H1 (cell line): ENCODE data around the gene CSGALNACT2. TPM values are rescaled to one million over a fixed set of nuclear protein-coding genes. Genes with fewer than 3 reads are reported as not detected.
A peak's percentile ranks its signal among the peaks of the same experiment; 100 is the strongest.

Source experiments
- CTCF ChIA-PET: fragments of 300-600 bp; sonication (Branson Sonifier 250); formaldehyde crosslinking; loops from one replicate; lab custom pipeline; 2021; ENCODE audit not compliant: partially characterized antibody; lab: Charles Lee
- POLR2A ChIA-PET: fragments of 300-600 bp; sonication (Branson Sonifier 250); formaldehyde crosslinking; loops from one replicate; lab custom pipeline; 2021; ENCODE audit warnings: inconsistent platforms; ENCODE audit not compliant: partially characterized antibody; lab: Charles Lee
- DNase-seq, 2 experiments: peaks; one replicate each; pipeline versions ENCODE4 v3.0.0 to v3.0.0-alpha.2; 2010 to 2022; ENCODE audit warnings: low spot score in 2 of 2, low read depth in 1 of 2, mixed read lengths in 1 of 2
- FAIRE-seq: peaks from 2 replicates; lab custom pipeline; 2011; peaks lifted over from hg19 to GRCh38; lab: Jason Lieb, UNC
- H2AFZ ChIP-seq: 2 replicates; pipeline ENCODE4 v1.8.1; 2012; ENCODE audit warnings: low read length, inconsistent platforms
- H2AK5ac ChIP-seq: 2 replicates; pipeline ENCODE4 v1.6.1; 2013; ENCODE audit warnings: low read depth, low read length
- H2BK120ac ChIP-seq: replicated peaks from 2 replicates; pipeline ENCODE3; 2013; ENCODE audit warnings: low read depth, low read length, inconsistent platforms
- H2BK12ac ChIP-seq: 2 replicates; pipeline ENCODE4 v1.6.1; 2013; ENCODE audit warnings: low read depth, low read length
- H2BK15ac ChIP-seq: 2 replicates; pipeline ENCODE4 v1.6.1; 2013; ENCODE audit warnings: low read length
- H2BK20ac ChIP-seq: 2 replicates; pipeline ENCODE4 v1.6.1; 2013; ENCODE audit warnings: low read length
- H2BK5ac ChIP-seq: 2 replicates; pipeline ENCODE4 v1.6.1; 2013; ENCODE audit warnings: low read depth, low read length
- H3K14ac ChIP-seq: 2 replicates; pipeline ENCODE4 v1.6.1; 2013; ENCODE audit warnings: inconsistent platforms; ENCODE audit not compliant: insufficient read length
- H3K18ac ChIP-seq: 2 replicates; pipeline ENCODE4 v1.6.1; 2013; ENCODE audit warnings: low read length; ENCODE audit errors: extremely low read depth
- H3K23ac ChIP-seq: 2 replicates; pipeline ENCODE4 v1.6.1; 2013; ENCODE audit warnings: inconsistent platforms; ENCODE audit not compliant: insufficient read length
- H3K23me2 ChIP-seq: 2 replicates; pipeline ENCODE4 v1.6.1; 2013; ENCODE audit warnings: low read depth, low read length
- H3K27ac ChIP-seq: 2 replicates; pipeline ENCODE4 v1.6.1; 2011; ENCODE audit warnings: low read depth, low read length, inconsistent platforms
- H3K27me3 ChIP-seq, 4 experiments: replicated peaks in 1 of 4; 1 replicate in 1 of 4; 2 replicates in 3 of 4; pipeline versions ENCODE4 v1.6.1 to v1.8.1; 2011 to 2013; ENCODE audit warnings: low read length in 3 of 4, mild to moderate bottlenecking in 3 of 4, inconsistent platforms in 2 of 4, mixed read lengths in 2 of 4, moderate library complexity in 1 of 4; ENCODE audit not compliant: control insufficient read depth in 3 of 4, insufficient read depth in 3 of 4; ENCODE audit errors: extremely low read depth in 1 of 4
- H3K36me3 ChIP-seq, 4 experiments: 2 replicates each; pipeline versions ENCODE4 v1.6.1 to v1.8.1; 2011 to 2013; ENCODE audit warnings: mild to moderate bottlenecking in 4 of 4, low read length in 3 of 4, moderate library complexity in 2 of 4, control low read depth in 1 of 4, inconsistent platforms in 1 of 4; ENCODE audit not compliant: insufficient read depth in 4 of 4, control insufficient read depth in 2 of 4
- H3K4ac ChIP-seq: replicated peaks from 2 replicates; pipeline ENCODE3; 2013; ENCODE audit warnings: low read length, low read depth, mixed read lengths, inconsistent platforms; ENCODE audit not compliant: insufficient read length
- H3K4me1 ChIP-seq, 4 experiments: replicated peaks in 1 of 4; 1 replicate in 1 of 4; 2 replicates in 3 of 4; pipeline versions ENCODE4 v1.6.1 to v1.8.1; 2011 to 2013; ENCODE audit warnings: low read length in 3 of 4, inconsistent platforms in 2 of 4, mixed read lengths in 1 of 4; ENCODE audit not compliant: insufficient read depth in 4 of 4, control insufficient read depth in 3 of 4
- H3K4me2 ChIP-seq, 2 experiments: 2 replicates each; pipeline versions ENCODE4 v1.6.1 to v1.8.1; 2011 to 2013; ENCODE audit warnings: low read depth in 2 of 2, low read length in 2 of 2, control low read depth in 1 of 2, inconsistent platforms in 1 of 2, mild to moderate bottlenecking in 1 of 2; ENCODE audit not compliant: insufficient read depth in 1 of 2
- H3K4me3 ChIP-seq, 4 experiments: fragments of 200-600, 300-600 bp in 1 of 4; sonication (generic), shearing (Covaris generic), sonication (Bioruptor Twin) in 1 of 4; 2 replicates each; pipeline versions ENCODE4 v1.5.1 to v1.8.1; 2011 to 2016; ENCODE audit warnings: low read length in 4 of 4, low read depth in 3 of 4, control low read depth in 2 of 4, inconsistent platforms in 2 of 4, mild to moderate bottlenecking in 2 of 4, mixed read lengths in 1 of 4, moderate library complexity in 1 of 4; ENCODE audit not compliant: insufficient read depth in 2 of 4; ENCODE audit errors: extremely low read depth in 1 of 4
- H3K56ac ChIP-seq: replicated peaks from 2 replicates; pipeline ENCODE3; 2013; ENCODE audit warnings: low read depth, mild to moderate bottlenecking, mixed read lengths, low read length, inconsistent platforms; ENCODE audit not compliant: insufficient read length
- H3K79me1 ChIP-seq: 2 replicates; pipeline ENCODE4 v1.6.1; 2013; ENCODE audit warnings: low read depth, low read length, control low read depth
- H3K79me2 ChIP-seq, 2 experiments: 2 replicates each; pipeline versions ENCODE4 v1.6.1 to v1.8.1; 2012 to 2013; ENCODE audit warnings: low read length in 2 of 2, mild to moderate bottlenecking in 2 of 2, inconsistent platforms in 1 of 2; ENCODE audit not compliant: insufficient read depth in 2 of 2, control insufficient read depth in 1 of 2
- H3K9ac ChIP-seq, 4 experiments: replicated peaks in 1 of 4; 1 replicate in 1 of 4; 2 replicates in 3 of 4; pipeline versions ENCODE4 v1.6.1 to v1.8.1; 2011 to 2013; ENCODE audit warnings: low read depth in 3 of 4, low read length in 3 of 4, control low read depth in 2 of 4, mild to moderate bottlenecking in 2 of 4, moderate library complexity in 2 of 4, inconsistent platforms in 1 of 4; ENCODE audit errors: extremely low read depth in 1 of 4
- H3K9me3 ChIP-seq, 2 experiments: 2 replicates each; pipeline versions ENCODE4 v1.6.1 to v1.8.1; 2012 to 2013; ENCODE audit warnings: mild to moderate bottlenecking in 2 of 2, moderate library complexity in 2 of 2, control low read depth in 1 of 2, inconsistent platforms in 1 of 2, low read depth in 1 of 2, low read length in 1 of 2, mixed read lengths in 1 of 2; ENCODE audit not compliant: insufficient read depth in 2 of 2
- H4K20me1 ChIP-seq, 2 experiments: replicated peaks in 1 of 2; 2 replicates each; pipeline versions ENCODE3 to v1.8.1; 2011 to 2013; ENCODE audit warnings: inconsistent platforms in 2 of 2, low read length in 2 of 2, mild to moderate bottlenecking in 1 of 2; ENCODE audit not compliant: insufficient read depth in 2 of 2, control insufficient read depth in 1 of 2
- H4K5ac ChIP-seq: 2 replicates; pipeline ENCODE4 v1.6.1; 2013; ENCODE audit warnings: low read length, low read depth, mixed read lengths, inconsistent platforms; ENCODE audit not compliant: insufficient read length
- H4K8ac ChIP-seq: 2 replicates; pipeline ENCODE4 v1.8.0; 2013; ENCODE audit warnings: mild to moderate bottlenecking, moderate library complexity, low read length, inconsistent platforms; ENCODE audit not compliant: insufficient read depth; ENCODE audit errors: extremely low read depth
- H4K91ac ChIP-seq: replicated peaks from 2 replicates; pipeline ENCODE3; 2013; ENCODE audit warnings: low read length, mixed read lengths, inconsistent platforms; ENCODE audit not compliant: insufficient read length
- EZH2 ChIP-seq: fragments of 200-600 bp; sonication (generic); IDR thresholded peaks from 2 replicates; pipeline ENCODE4 v1.7.1; 2012; ENCODE audit warnings: low read depth, mild to moderate bottlenecking, moderate library complexity, low read length, inconsistent platforms; ENCODE audit not compliant: severe bottlenecking
- GABPA ChIP-seq: IDR thresholded peaks from 2 replicates; pipeline ENCODE4 v1.6.1; 2011; ENCODE audit warnings: mild to moderate bottlenecking, low read length, moderate library complexity, borderline replicate concordance; ENCODE audit not compliant: insufficient read depth
- GTF2F1 ChIP-seq: IDR thresholded peaks from 2 replicates; pipeline ENCODE4 v1.6.1; 2012; ENCODE audit warnings: low read depth, low read length, improper control_type of control experiment, borderline replicate concordance
- KDM5A ChIP-seq: fragments of 200-600 bp; IDR thresholded peaks from 2 replicates; pipeline ENCODE4 v1.7.1; 2012; ENCODE audit warnings: mild to moderate bottlenecking, low read length, inconsistent platforms, mixed read lengths
- NANOG ChIP-seq: IDR thresholded peaks from 2 replicates; pipeline ENCODE4 v1.6.1; 2011; ENCODE audit warnings: low read length, low read depth, mild to moderate bottlenecking, inconsistent platforms; ENCODE audit not compliant: insufficient read depth, poor library complexity, severe bottlenecking
- RFX5 ChIP-seq: IDR thresholded peaks from 2 replicates; pipeline ENCODE4 v1.6.1; 2011; ENCODE audit warnings: low read depth, low read length, improper control_type of control experiment, borderline replicate concordance
- RXRA ChIP-seq: IDR thresholded peaks from 2 replicates; pipeline ENCODE4 v1.6.1; 2011; ENCODE audit warnings: low read depth, mild to moderate bottlenecking, low read length, moderate library complexity; ENCODE audit not compliant: insufficient read depth
- SP4 ChIP-seq: IDR thresholded peaks from 2 replicates; pipeline ENCODE4 v1.6.1; 2012; ENCODE audit warnings: low read length, inconsistent platforms
- TCF12 ChIP-seq: IDR thresholded peaks from 2 replicates; pipeline ENCODE4 v1.6.1; 2011; ENCODE audit warnings: low read depth, mild to moderate bottlenecking, low read length
- WGBS, 2 experiments: shearing (Covaris generic) in 1 of 2; methylation state at CpG; one replicate each; pipeline versions ENCODE4 v1.1.6 to v1.1.7; 2013 to 2015; ENCODE audit warnings: low lambda C conversion rate in 2 of 2, mixed read lengths in 2 of 2, inconsistent platforms in 1 of 2, low coverage in 1 of 2, missing lambda C conversion rate in 1 of 2; ENCODE audit not compliant: insufficient replicate concordance in 2 of 2, insufficient coverage in 1 of 2, insufficient read length in 1 of 2; ENCODE audit errors: extremely low coverage in 1 of 2, missing lambda C conversion rate in 1 of 2; 5-methylcytosine and 5-hydroxymethylcytosine counted together
- polyA plus RNA-seq, 7 experiments: library from polyadenylated mRNA; depleted of rRNA in 3 of 7; stranded (reverse) in 5 of 7; unstranded in 2 of 7; fragments of >200 nt in 5 of 7; fragments of 200-250 nt in 2 of 7; gene quantifications; 1 replicate in 5 of 7; 2 replicates in 1 of 7; 4 replicates in 1 of 7; pipeline versions ENCODE4 v1.2.1 to v1.2.3, GENCODE V29; 2011 to 2013; ENCODE audit warnings: missing spikeins in 2 of 7, mixed read lengths in 2 of 7
- total RNA-seq: library from RNA; stranded (reverse); fragmentation: NEBNext Ultra II Directional; extraction: Animal tissue kit (Norgen Biotek cat#: 25700); gene quantifications from 2 replicates; pipeline ENCODE4 v1.2.1, GENCODE V29; 2021

Gene CSGALNACT2
- total and polyA plus RNA-seq, 2 of the 8 experiments (the other 6 are each of a cell fraction or from before 2014, with no cell fraction given): 2.6 to 5.3 TPM

DNA sequence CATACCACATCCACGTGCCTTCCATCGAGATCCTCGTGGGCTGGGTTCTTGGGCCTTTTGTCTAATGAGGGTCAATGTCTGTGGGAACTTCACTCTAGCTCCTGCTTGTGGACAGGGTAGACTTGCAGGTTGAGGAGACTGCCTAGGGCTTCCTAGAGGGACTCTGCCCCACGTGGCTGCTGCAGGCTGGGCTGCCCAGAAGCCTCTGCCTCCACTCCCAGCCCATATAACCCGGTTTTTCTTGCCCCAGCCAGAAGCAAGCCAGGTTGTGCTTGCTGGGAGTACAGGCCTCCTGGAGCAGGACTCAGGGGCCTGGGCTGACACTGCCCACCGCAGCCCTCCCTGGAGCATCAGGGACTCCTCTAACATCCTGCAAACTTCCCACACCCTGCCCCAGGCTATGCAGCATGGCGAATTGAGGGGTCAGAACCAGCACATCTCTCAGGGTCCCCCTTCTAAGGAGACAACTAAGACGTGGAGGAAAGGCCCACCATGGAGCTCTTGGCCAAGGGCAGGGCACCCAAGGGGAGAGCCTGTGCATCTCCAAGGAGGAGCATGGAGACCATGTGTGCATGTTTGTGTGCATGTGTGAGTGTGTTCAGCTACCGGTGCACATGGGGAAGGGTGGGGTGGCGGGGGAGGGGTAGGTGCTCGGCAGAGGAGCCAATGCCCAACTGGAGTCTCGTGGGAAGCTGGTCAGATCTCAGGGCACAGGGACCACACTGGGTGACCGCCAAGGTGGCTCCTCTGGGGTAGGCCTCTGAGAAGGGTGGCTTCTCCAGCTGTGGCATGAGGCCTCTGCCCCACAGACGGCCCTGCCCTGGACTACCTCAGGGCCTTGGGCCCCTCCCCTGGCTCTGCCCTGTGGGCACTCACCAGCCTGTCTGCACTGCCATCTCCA lies 66.0 kb downstream of the CSGALNACT2 start:
- no peak overlapping the region for H3K56ac ChIP-seq
- POLR2A ChIA-PET: interaction anchor here (0.9 to 1.4 kb wide), 2 partner anchors 205 to 421 kb away, joined by 3 to 5 read pairs; partner anchors contain the start of genes BMS1 and HNRNPF
- FAIRE-seq (no peak), DNase-seq (no peak)
- H3K4ac ChIP-seq: peak overlapping the region; percentile 89
- no peaks in the 10 kb centered on the region for H3K79me1 ChIP-seq
- H3K23me2 ChIP-seq: peaks cover 5% of the 10 kb centered on the region; the same call in 1 of the 2 replicates
- no peak overlapping the region; the same call in 1 of the 2 replicates for H2BK12ac ChIP-seq
- WGBS, 2 experiments: 71% methylated on average over 14 of the region's 14 CpGs; no CpG with 5 or more reads in 1 of the 2 experiments
- H3K18ac ChIP-seq: peak overlapping the region; percentile 32
- no peak overlapping the region for H2BK120ac ChIP-seq
- H2BK20ac ChIP-seq: 0 out of 2 replicates have a peak overlapping the region, but pooled peaks have one; percentile 72
- H4K8ac ChIP-seq: no peak overlapping the region; the same call in 1 of the 2 replicates
- H3K4me3 ChIP-seq: peak overlapping the region in 1 of 4 experiments; percentile 71; a peak in 1 of 8 replicates
- peak overlapping the region; percentile 11 to 69; a peak in 1 of 4 replicates for H3K4me2 ChIP-seq
- peak overlapping the region; percentile 95 for H2BK15ac ChIP-seq
- no peaks in the 10 kb centered on the region; a peak in 1 of 4 replicates for H3K79me2 ChIP-seq
- CTCF ChIA-PET: interaction anchor here (0.7 to 8.1 kb wide), 39 partner anchors 10 to 432 kb away, joined by 3 to 159 read pairs (median 4); no protein-coding TSS in a partner anchor
- no peaks in the 10 kb centered on the region for H3K27me3 ChIP-seq
- H3K9ac ChIP-seq: no peak overlapping the region
- no peaks in the 10 kb centered on the region for H3K9me3 ChIP-seq
- no peak overlapping the region for H3K14ac ChIP-seq
- H3K27ac ChIP-seq: no peak overlapping the region
- H2AK5ac ChIP-seq: no peak overlapping the region; the same call in 1 of the 2 replicates
- peak overlapping the region; percentile 53 for H4K91ac ChIP-seq
- H3K23ac ChIP-seq: no peak overlapping the region
- H2AFZ ChIP-seq: no peak overlapping the region
- H2BK5ac ChIP-seq: no peak overlapping the region; the same call in 1 of the 2 replicates
- peaks cover 2 to 14% (median 14%) of the 10 kb centered on the region in 4 experiments; a peak in 6 of 8 replicates for H3K36me3 ChIP-seq
- peaks cover 1 to 19% of the 10 kb centered on the region in 2 experiments for H4K20me1 ChIP-seq
- H3K4me1 ChIP-seq: peaks cover 0 to 10% (median 4%) of the 10 kb centered on the region in 4 experiments; a peak in 5 of 7 replicates
- H4K5ac ChIP-seq: no peak overlapping the region
- TF ChIP-seq SP4 (no peak), TCF12 (no peak), RXRA (no peak), RFX5 (no peak), EZH2 (no peak), NANOG (no peak), KDM5A (no peak), GTF2F1 (no peak), GABPA (no peak)
